Tibial artery (tissue), 4 donors: ENCODE results near the gene SEL1L3.

Experiments used
- DNase-seq, 2 donors: peaks; one replicate each; pipeline ENCODE4 v3.0.0-alpha.2; 2019
- H3K27ac ChIP-seq, 2 donors: fragments of 200-600 bp; sonication (generic) in 1 of 2; 1 replicate in 1 of 2; 2 replicates in 1 of 2; pipeline ENCODE4 v1.5.1; 2018 to 2019; ENCODE audit warnings: mild to moderate bottlenecking in 1 of 2
- H3K27me3 ChIP-seq, 2 donors: fragments of 200-600 bp; sonication (generic) in 1 of 2; one replicate each; pipeline versions ENCODE4 v1.5.1 to v1.6.0; 2016 to 2019
- H3K36me3 ChIP-seq, 3 donors: fragments of 200-600 bp; sonication (generic) in 2 of 3; one replicate each; pipeline ENCODE4 v1.5.1; 2016 to 2019; ENCODE audit warnings: mild to moderate bottlenecking in 2 of 3
- H3K4me1 ChIP-seq, 4 donors: fragments of 200-600 bp; sonication (generic) in 2 of 4; 1 replicate in 3 of 4; 2 replicates in 1 of 4; pipeline ENCODE4 v1.5.1; 2016 to 2019
- H3K4me3 ChIP-seq, 2 donors: fragments of 200-600 bp; sonication (generic) in 1 of 2; 1 replicate in 1 of 2; 2 replicates in 1 of 2; pipeline ENCODE4 v1.5.1; 2018 to 2019; ENCODE audit warnings: mild to moderate bottlenecking in 2 of 2
- H3K9me3 ChIP-seq, 3 donors: fragments of 200-600 bp; sonication (generic) in 1 of 3; one replicate each; pipeline ENCODE4 v1.5.1; 2016 to 2019
- intact Hi-C: fragments of 100-400 bp; cut with DNase I; formaldehyde crosslinking; loops from one replicate; pipeline ENCODE4 v1.15.0; 2023; ENCODE audit warnings: low total_unique reads
- TF ChIP-seq, protein P1 (sequence below), 2 experiments: fragments of 200-600 bp in 1 of 2; fragments of 450-650 bp in 1 of 2; IDR thresholded peaks; one replicate each; pipeline ENCODE4 v1.5.1; 2017 to 2019; ENCODE audit warnings: antibody characterized with exemption in 2 of 2, mild to moderate bottlenecking in 1 of 2, moderate library complexity in 1 of 2

The SEL1L3 gene

DNA sequence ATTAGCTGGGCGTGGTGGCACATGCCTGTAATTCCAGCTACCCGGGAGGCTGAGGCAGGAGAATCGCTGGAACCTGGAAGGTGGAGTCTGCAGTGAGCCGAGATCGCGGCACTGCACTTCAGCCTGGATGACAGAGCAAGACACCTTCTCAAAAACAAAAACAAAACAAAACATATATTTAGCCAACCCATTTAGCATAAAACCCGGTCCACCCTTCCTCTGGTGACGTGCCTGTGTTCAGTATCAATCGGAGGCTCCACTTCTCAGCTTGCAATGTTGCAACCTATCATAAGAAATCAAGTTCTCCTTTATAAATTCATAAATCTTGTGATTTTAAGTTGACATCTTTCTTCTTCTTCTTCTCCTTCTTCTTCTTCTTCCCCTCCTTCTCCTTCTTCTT, 133.2 kb downstream of the SEL1L3 start:
- TF ChIP-seq, protein P1, sequence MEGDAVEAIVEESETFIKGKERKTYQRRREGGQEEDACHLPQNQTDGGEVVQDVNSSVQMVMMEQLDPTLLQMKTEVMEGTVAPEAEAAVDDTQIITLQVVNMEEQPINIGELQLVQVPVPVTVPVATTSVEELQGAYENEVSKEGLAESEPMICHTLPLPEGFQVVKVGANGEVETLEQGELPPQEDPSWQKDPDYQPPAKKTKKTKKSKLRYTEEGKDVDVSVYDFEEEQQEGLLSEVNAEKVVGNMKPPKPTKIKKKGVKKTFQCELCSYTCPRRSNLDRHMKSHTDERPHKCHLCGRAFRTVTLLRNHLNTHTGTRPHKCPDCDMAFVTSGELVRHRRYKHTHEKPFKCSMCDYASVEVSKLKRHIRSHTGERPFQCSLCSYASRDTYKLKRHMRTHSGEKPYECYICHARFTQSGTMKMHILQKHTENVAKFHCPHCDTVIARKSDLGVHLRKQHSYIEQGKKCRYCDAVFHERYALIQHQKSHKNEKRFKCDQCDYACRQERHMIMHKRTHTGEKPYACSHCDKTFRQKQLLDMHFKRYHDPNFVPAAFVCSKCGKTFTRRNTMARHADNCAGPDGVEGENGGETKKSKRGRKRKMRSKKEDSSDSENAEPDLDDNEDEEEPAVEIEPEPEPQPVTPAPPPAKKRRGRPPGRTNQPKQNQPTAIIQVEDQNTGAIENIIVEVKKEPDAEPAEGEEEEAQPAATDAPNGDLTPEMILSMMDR (IDR thresholded peaks at IDR 0.05) = no peak

DNA sequence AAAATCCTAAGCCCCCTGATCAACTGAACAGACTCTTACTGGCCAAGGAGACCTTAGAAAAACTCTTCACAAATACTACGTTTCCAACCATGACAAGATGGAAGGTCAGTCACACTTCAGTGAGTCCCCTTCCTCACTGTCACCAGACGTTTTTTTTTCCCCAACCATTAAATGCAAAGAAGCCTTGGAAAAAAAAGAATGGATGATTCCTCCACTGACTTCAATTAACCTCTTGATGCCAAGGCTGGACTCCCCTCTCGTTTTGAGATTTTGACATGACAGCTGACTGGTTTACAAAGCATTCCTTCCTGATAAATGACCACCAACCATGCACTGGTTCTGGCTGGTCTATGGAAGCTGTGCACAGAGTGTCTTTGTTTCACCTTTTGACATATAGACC, 133.9 kb downstream of the SEL1L3 start:
- Histone ChIP-seq H3K4me3 (no peak overlapping the region), H3K4me1 (no peaks in the 10 kb centered on the region), H3K36me3 (no peaks in the 10 kb centered on the region), H3K9me3 (no peaks in the 10 kb centered on the region), H3K27ac (no peak overlapping the region), H3K27me3 (no peaks in the 10 kb centered on the region)
- intact Hi-C loops = no loop called here
- TF ChIP-seq, protein P1 (IDR thresholded peaks at IDR 0.05) = no peak
- DNase-seq = no peak

More for the DNA sequence above, 133.2 kb downstream of the SEL1L3 start:
- Histone ChIP-seq H3K4me3 (no peak overlapping the region), H3K27ac (no peak overlapping the region), H3K4me1 (no peaks in the 10 kb centered on the region), H3K27me3 (no peaks in the 10 kb centered on the region), H3K36me3 (no peaks in the 10 kb centered on the region), H3K9me3 (no peaks in the 10 kb centered on the region)
- intact Hi-C loops = no loop called here
- DNase-seq = no peak

DNA sequence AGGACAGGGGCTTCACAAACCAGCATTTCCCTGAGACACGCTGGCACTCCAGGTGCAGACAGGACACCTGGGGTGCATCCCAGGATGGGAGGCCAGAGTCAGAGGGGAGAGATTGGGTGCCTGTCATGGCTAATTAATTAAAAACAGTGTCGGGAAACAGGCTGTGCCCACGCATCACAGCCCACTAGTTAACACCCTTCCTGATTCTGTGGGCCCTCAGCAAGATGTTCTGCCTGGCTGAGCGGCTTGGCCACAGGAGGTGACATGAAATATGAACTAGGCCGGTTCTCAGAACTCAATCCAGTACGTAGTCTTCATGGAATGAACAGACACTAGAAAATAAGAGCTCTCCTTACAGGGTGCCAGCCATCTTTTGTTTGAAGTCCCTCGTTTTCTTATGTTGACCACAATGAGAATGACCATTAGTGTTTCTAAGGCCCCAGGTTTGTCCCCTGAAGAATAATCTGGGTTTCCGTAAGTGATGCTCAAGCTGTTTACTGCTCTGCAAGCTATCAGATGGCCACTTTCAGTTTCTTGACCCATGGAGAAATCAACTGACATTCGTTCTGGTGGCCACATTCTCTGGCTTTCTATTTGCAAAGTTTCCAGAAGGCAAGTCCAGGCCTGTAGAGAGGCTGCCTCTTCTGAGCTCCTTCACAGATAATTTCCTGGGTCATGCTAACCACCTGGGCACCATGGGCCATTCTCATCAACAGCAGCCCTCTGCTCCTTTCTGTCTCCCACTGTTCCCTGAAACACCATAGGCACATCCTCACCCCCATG, 134.9 kb downstream of the SEL1L3 start:
- H3K27me3 ChIP-seq = no peaks in the 10 kb centered on the region
- no peak for DNase-seq

DNA sequence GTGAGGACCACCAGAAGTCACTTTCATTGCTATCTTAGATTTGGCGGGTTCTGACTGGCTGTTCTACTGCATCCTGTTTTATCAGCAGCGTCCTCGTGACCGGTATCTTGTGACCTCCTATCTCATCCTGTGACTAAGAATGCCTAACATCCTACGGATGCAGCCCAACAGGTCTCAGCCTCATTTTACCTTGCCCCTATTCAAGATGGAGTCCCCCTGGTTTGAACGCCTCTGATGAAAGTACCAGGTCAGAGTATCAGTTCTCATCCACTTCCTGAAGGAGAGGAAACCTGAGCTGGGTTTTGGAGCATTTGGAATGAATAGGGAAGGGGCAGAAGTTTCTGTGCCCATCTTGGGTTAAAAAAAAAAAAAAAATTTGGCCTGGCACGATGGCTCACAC, 136.9 kb downstream of the SEL1L3 start:
- TF ChIP-seq, protein P1 (IDR thresholded peaks at IDR 0.05) = no peak
- Histone ChIP-seq H3K27ac (no peak overlapping the region), H3K36me3 (no peaks in the 10 kb centered on the region), H3K4me1 (no peaks in the 10 kb centered on the region), H3K9me3 (no peaks in the 10 kb centered on the region), H3K4me3 (no peak overlapping the region), H3K27me3 (no peaks in the 10 kb centered on the region)
- DNase-seq = no peak
- intact Hi-C loops = no loop called here

More for the DNA sequence above, 134.9 kb downstream of the SEL1L3 start:
- intact Hi-C loops = no loop called here
- H3K27ac ChIP-seq = no peak overlapping the region
- no peak overlapping the region for H3K4me3 ChIP-seq
- TF ChIP-seq, protein P1 (IDR thresholded peaks at IDR 0.05) = no peak
- H3K9me3 ChIP-seq = no peaks in the 10 kb centered on the region
- no peaks in the 10 kb centered on the region for H3K4me1 ChIP-seq
- no peaks in the 10 kb centered on the region for H3K36me3 ChIP-seq

DNA sequence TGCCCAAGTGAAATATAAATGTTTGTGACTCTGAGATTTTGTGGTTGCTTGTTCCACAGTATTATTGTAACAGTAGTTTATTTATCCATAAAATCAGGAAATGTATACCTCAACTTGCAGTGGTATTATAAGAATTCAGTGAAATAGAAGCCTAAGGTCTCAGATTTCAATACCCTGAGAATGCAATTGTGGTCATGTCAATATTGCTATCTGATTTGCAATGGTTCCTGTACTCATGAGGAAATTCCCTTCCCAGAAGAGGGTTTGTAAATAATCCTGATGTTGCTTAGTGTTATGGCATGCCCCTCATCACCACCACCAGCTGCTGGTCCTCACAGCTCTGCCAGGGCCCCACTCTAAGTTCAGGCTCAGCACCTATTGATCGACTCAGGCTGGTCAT, 139.4 kb downstream of the SEL1L3 start:
- intact Hi-C loops = no loop called here
- Histone ChIP-seq H3K36me3 (no peaks in the 10 kb centered on the region), H3K4me1 (no peaks in the 10 kb centered on the region), H3K27me3 (no peaks in the 10 kb centered on the region), H3K27ac (no peak overlapping the region), H3K4me3 (no peak overlapping the region), H3K9me3 (no peaks in the 10 kb centered on the region)
- DNase-seq = no peak
- TF ChIP-seq, protein P1 (IDR thresholded peaks at IDR 0.05) = no peak
